GM18508 (cell line): Measurements from ENCODE around the gene IGFBP2.

Experiments
- ATAC-seq: cut with Tn5 transposase; IDR thresholded peaks from one replicate; pipeline ENCODE4 v1.9.1; 2021; ENCODE audit warnings: moderate number of reproducible peaks; ENCODE audit not compliant: insufficient read depth, unreplicated experiment

IGFBP2 gene

GRCh38 chr2:216661051-216661450, 27.8 kb downstream of the IGFBP2 start:
- ATAC-seq = no peak

DNA sequence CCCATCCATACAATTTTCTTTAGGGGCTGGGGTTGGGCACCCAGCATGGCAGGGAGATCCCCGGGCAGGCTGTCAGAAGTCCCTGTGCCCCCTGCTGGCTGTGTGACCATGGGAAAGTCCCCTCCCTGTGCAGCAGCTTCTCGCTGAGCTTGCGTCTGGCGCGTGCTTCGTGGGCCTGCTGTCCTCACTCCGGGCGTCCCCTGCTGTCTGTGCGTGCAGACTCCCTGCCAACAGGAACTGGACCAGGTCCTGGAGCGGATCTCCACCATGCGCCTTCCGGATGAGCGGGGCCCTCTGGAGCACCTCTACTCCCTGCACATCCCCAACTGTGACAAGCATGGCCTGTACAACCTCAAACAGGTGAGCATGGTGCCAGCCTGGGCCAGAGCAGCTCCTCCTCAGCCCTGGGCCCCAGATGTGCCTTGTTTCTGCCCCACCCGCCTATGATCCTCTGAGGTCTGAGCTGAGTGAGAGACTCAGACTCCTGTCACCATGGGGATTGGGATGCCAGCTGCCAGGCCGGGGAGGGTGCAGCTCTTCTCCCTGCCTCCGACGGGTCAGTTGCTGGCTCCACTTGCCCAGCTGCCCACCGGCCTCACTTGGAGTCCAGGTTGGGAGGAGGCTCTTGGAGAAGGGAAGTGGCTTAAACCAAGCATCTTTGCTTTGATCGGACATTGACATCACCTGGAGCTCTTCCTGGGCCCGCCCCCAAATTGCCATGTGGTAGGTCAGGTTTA, 28.6 kb downstream of the IGFBP2 start:
- ATAC-seq = no peak

GRCh38 chr2:216663106-216663505, 29.9 kb downstream of the IGFBP2 start:
- ATAC-seq = no peak

GRCh38 chr2:216663846-216664245, 30.6 kb downstream of the IGFBP2 start:
- ATAC-seq = no peak

DNA sequence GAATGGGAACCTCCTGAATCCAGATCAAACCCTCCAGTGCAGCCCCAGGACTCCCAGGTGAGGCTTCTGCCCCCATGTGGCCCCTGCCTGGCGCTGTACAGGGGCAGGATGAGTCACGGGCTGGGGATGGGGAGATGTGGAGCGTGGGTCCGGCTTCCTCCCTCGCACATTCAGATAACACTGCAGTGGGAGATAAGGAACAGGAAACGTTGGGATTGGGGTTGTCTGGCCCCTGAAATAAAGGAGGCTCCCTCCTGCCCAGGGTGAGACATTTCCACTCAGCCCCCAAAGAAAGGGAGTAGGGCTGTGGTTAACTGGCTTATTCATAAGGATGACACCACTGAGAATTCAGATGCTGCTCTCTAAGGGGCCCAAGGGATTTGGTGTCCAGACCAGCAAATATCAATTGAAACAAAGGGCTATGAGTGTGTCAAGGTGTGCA, 31.4 kb downstream of the IGFBP2 start:
- no peak for ATAC-seq

- ATAC-seq = no peak
Observed at GRCh38 chr2:216665242-216665641, 32.0 kb downstream of the IGFBP2 start.

DNA sequence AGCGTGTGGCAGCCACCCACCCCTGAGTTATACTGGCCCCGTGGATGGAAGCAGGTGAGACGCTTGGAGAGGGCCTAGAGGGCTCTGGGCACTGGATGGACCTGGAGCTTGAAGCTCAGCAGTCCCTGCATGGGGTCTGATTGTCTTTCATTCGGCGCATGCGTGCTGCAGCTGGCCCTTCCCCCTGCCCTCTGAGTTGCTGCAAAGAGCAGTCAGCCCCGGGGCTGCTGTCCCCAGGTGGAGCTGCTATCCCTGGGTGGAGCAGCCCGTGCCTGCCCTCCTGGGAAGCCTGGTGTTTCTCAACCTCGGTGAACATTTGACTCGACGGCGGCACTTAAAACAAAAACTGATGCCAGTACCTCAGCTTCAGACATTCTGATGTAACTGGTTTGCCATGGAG, 32.5 kb downstream of the IGFBP2 start:
- no peak for ATAC-seq

- no peak for ATAC-seq
Observed at GRCh38 chr2:216666461-216667233, 33.4 kb downstream of the IGFBP2 start.

DNA sequence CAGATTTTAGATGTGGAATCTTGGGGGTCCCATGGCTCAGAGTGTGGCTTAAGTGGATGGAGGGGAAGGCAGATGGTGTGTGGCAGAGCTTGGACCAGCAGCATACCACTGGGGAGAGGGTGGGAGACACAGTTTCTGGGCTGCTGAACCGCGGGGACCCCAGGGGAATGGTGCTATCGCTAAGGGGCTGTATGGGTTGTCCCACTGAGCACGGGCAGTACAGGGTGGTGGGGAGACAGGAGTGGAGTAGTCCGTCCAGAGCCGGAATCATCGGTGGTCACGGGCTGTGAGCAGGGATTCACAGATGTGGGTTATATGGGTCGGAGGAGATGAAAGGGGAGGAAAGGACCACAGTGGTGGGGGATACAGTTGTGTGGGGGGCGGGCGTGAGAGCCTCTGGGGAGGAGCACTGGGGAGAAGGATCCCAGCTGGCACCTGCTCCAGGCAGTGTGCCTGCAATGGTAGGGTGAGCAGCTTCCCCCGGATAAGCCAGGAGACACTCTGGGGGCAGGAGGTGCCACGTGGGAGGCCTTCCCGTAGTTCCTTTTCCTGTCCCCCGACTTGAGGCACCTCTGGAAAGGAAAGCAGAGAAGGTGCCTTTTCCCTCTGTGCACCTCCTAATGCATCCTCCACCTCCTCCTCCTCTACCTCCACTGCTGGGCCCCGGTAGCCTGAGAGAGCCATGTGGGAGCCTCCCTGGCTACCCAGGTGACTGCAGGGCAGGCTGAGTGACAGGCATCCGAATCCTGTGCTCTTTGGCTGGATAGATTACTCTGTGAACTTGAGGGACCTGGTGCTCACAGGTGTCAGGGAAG, 37.3 kb downstream of the IGFBP2 start:
- ATAC-seq = no peak

- no peak for ATAC-seq
Observed at GRCh38 chr2:216671081-216671411, 37.8 kb downstream of the IGFBP2 start.

DNA sequence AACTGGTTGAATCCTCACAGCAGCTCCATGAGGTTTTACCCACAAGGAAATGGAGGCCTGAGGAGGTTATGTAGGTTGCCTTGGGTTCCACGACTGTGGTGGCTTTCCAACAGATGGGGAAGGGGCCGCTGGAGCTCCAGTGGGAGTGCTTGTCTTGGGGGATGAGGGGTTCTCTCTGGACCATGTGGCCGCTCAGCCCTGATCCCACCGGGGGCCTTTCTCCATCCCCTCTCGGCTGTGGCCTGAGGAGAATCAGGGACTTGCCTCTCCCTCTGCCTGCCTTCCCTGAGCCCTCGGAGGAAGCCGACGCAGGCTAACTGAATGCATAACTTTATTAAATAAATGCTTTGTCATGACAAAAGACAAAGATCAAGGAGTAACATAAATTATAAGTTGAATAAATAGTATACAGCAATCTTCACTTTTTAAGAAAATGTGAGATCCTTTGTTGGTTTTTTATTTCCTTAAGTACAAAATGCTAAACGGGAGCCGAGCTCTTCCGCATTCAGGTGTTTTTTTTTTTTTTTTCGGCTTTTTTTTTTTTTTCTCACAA, 38.6 kb downstream of the IGFBP2 start:
- ATAC-seq = no peak

GRCh38 chr2:216672466-216672865, 39.2 kb downstream of the IGFBP2 start:
- no peak for ATAC-seq

DNA sequence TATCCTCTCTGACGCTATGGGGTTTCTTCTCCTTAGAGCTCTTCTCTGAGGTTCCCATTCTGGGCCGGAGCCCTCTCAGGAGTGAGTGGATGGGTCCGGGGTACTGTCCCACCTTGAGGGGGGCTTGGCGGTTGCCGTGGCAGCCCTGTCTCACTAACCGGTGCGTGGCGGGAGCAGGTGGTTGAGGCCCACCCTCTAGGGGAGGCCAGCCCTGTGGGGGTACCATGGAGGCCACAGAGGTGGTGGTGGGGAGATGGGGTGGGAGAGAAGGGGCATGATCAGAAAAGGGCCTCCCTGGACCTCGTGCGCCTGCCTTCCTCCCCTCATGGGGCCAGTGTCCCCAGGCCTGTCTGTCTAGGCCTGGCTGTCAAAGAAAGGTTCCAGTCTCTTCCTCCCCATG, 39.8 kb downstream of the IGFBP2 start:
- no peak for ATAC-seq

- no peak for ATAC-seq
Observed at GRCh38 chr2:216673609-216674008, 40.4 kb downstream of the IGFBP2 start.

GRCh38 chr2:216674376-216674775, 41.2 kb downstream of the IGFBP2 start:
- ATAC-seq = no peak

DNA sequence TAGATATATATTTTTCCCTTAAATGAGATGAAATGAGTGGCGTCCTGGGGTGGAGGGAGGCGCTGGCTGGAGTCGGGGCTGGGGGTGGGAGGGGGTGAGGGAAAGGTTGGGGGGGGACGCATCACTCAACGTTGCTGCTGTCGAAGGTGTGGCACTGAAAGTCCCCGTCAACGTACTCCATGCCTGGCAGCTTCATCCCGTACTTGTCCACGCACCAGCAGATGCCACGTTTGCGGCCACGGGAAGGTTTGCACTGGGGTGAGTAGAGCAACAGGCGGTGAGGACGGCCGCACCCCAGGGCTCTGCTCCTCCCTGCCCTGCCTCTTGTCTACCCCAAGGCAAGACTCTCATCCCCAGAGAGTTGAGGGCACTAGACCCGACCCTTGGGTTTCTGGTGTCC, 43.4 kb downstream of the IGFBP2 start:
- no peak for ATAC-seq

DNA sequence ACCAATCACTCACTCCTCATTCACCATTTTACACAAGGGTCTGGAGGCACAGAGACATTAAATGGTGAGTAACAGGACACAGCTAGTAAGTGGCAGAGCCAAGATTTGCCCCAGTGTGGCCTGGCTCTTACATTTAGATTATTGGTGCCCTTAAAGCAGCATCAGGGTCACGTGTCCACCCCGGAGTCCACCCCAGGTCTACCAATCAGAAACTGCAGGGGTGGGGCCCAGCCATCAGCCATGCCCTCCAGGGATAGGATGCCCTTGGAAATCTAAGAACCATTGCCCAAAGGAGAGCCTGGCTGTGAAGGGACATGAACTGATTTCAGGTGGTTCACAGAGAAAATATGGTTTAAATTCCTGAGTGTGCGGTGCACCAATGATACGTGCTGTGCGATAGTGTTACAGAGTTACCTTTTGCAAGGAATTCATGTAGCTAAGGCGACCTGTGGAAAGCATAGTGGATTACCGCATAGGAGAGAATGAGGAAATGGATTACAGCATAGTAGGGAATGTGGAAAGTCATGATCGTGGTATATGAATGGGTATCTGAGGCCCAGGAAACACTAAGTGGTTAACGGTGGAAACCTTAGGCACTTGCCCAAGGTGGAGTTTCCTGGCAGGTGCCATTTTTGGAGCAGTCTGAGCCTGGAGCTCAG, 44.3 kb downstream of the IGFBP2 start:
- ATAC-seq = no peak

DNA sequence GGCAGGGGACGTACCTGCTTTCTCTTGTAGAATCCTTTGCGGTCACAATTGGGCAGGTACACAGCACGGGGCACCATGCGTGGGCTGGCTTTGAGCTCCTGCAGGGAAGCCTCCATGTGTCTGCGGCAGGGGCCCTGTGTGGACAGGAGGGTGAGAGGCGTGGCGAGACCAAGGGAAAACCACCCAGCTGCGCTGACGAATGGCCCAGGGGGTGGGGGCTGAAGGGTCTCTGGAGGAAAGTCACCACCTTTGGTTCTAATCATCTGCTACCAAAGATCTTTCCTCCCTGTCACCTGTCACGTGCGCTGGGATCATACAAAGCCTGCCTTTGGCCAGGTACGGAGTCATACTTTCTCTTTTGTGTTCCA, 44.9 kb downstream of the IGFBP2 start:
- no peak for ATAC-seq

GRCh38 chr2:216678813-216679657, 45.8 kb downstream of the IGFBP2 start:
- ATAC-seq = no peak

GRCh38 chr2:216679658-216680024, 46.4 kb downstream of the IGFBP2 start:
- no peak for ATAC-seq
